HCT116 (cell line): ENCODE results near the gene WDR72.

Experiments
- CEBPB ChIP-seq: IDR thresholded peaks from 2 replicates; pipeline ENCODE4 v1.6.1; 2012; ENCODE audit warnings: low read depth
- ELF1 ChIP-seq: IDR thresholded peaks from 2 replicates; pipeline ENCODE4 v1.6.1; 2012; ENCODE audit warnings: low read depth, borderline replicate concordance
- EZH2 ChIP-seq: fragments of 200-600 bp; sonication (generic); IDR thresholded peaks from 2 replicates; pipeline ENCODE4 v1.6.1; 2017; ENCODE audit warnings: antibody characterized with exemption, mixed run types
- EZH2phosphoT487 ChIP-seq: fragments of 200-600 bp; IDR thresholded peaks from 2 replicates; pipeline ENCODE4 v1.6.1; 2018; ENCODE audit warnings: antibody characterized with exemption, borderline replicate concordance
- JUND ChIP-seq: IDR thresholded peaks from 2 replicates; pipeline ENCODE4 v1.6.1; 2012
- POLR2A ChIP-seq: IDR thresholded peaks from 2 replicates; pipeline ENCODE4 v1.7.0; 2011; ENCODE audit warnings: borderline replicate concordance; ENCODE audit not compliant: insufficient read depth, insufficient read length; ENCODE audit errors: extremely low read depth
- POLR2AphosphoS5 ChIP-seq: IDR thresholded peaks from 2 replicates; pipeline ENCODE4 v1.6.1; 2011; ENCODE audit warnings: mild to moderate bottlenecking, low read depth, low read length, moderate library complexity
- SIN3A ChIP-seq: IDR thresholded peaks from 2 replicates; pipeline ENCODE4 v1.6.1; 2012; ENCODE audit warnings: low read depth
- SP1 ChIP-seq: IDR thresholded peaks from 2 replicates; pipeline ENCODE4 v1.6.1; 2012; ENCODE audit warnings: low read depth
- TCF7L2 ChIP-seq: IDR thresholded peaks from 2 replicates; pipeline ENCODE4 v1.7.0; 2011; ENCODE audit warnings: borderline replicate concordance, inconsistent platforms; ENCODE audit not compliant: insufficient read depth, insufficient read length; ENCODE audit errors: extremely low read depth
- TF ChIP-seq, protein P1 (sequence below): IDR thresholded peaks from 2 replicates; pipeline ENCODE4 v1.6.1; 2012
- TF ChIP-seq, protein P2 (sequence below), 3 experiments: fragments of 200-600 bp in 1 of 3; sonication (generic) in 1 of 3; IDR thresholded peaks in 2 of 3; conservative IDR thresholded peaks in 1 of 3; 2 replicates each; pipeline ENCODE4 v1.5.1; 2012 to 2017; ENCODE audit warnings: low read depth in 2 of 3, low read length in 2 of 3, antibody characterized with exemption in 1 of 3, borderline replicate concordance in 1 of 3, control low read depth in 1 of 3, mild to moderate bottlenecking in 1 of 3, mixed read lengths in 1 of 3, mixed run types in 1 of 3, moderate library complexity in 1 of 3; ENCODE audit not compliant: insufficient read depth in 1 of 3

DNA sequence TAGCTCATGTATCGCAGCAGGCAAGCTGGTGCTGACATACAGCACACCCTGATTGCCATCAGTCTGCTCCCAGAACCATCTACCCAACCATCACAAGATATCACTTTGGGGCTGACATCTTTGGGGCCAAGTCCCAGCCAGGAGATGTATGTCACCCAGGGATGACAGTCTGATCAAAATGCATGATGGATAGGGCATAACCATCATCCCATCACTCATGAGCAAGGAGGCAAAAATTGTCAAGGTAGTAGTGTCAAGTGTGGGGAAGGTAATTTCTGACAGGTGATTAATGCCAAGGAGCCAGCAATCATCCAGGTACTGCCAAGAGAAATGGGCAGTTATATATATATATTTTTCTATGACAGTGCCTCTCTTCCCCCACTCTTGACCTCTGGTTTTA is 277.4 kb downstream of the WDR72 start:
- TF ChIP-seq, protein P1, sequence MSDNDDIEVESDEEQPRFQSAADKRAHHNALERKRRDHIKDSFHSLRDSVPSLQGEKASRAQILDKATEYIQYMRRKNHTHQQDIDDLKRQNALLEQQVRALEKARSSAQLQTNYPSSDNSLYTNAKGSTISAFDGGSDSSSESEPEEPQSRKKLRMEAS, result no peak
- TF ChIP-seq, protein P2, sequence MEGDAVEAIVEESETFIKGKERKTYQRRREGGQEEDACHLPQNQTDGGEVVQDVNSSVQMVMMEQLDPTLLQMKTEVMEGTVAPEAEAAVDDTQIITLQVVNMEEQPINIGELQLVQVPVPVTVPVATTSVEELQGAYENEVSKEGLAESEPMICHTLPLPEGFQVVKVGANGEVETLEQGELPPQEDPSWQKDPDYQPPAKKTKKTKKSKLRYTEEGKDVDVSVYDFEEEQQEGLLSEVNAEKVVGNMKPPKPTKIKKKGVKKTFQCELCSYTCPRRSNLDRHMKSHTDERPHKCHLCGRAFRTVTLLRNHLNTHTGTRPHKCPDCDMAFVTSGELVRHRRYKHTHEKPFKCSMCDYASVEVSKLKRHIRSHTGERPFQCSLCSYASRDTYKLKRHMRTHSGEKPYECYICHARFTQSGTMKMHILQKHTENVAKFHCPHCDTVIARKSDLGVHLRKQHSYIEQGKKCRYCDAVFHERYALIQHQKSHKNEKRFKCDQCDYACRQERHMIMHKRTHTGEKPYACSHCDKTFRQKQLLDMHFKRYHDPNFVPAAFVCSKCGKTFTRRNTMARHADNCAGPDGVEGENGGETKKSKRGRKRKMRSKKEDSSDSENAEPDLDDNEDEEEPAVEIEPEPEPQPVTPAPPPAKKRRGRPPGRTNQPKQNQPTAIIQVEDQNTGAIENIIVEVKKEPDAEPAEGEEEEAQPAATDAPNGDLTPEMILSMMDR (IDR thresholded peaks at IDR 0.05 in 2 of 3, conservative IDR thresholded peaks at IDR 0.05 in 1 of 3; ENCODE audit: borderline replicate concordance in 1 of 3, insufficient read depth in 1 of 3, low read depth in 2 of 3, low read length in 2 of 3), result no peak
- TF ChIP-seq EZH2, result no peak
- TF ChIP-seq POLR2A, result no peak
- TF ChIP-seq EZH2phosphoT487, result no peak
- TF ChIP-seq JUND, result no peak
- TF ChIP-seq POLR2AphosphoS5, result no peak
- TF ChIP-seq ELF1, result no peak
- no peak for TF ChIP-seq CEBPB
- TF ChIP-seq SIN3A, result no peak
- no peak for TF ChIP-seq TCF7L2
- TF ChIP-seq SP1, result no peak
